HL-60 (cell line): ENCODE measurements around the gene CTRB1.
"Not testable (repeated sequence)": the region's sequence is repeated elsewhere in the genome, so short reads cannot be mapped to it uniquely, and the experiment has no call there.

Source experiments
- POLR2AphosphoS5 ChIP-seq: IDR thresholded peaks from 2 replicates; pipeline ENCODE4 v1.6.1; 2012; ENCODE audit warnings: low read depth
- TF ChIP-seq, protein P1 (sequence below): IDR thresholded peaks from one replicate; pipeline ENCODE4 v1.5.1; 2011; ENCODE audit warnings: low read length, control low read depth, inconsistent platforms; ENCODE audit not compliant: insufficient read depth

GRCh38 chr16:75269358-75269757 lies 50.6 kb downstream of the CTRB1 start:
- TF ChIP-seq, protein P1, sequence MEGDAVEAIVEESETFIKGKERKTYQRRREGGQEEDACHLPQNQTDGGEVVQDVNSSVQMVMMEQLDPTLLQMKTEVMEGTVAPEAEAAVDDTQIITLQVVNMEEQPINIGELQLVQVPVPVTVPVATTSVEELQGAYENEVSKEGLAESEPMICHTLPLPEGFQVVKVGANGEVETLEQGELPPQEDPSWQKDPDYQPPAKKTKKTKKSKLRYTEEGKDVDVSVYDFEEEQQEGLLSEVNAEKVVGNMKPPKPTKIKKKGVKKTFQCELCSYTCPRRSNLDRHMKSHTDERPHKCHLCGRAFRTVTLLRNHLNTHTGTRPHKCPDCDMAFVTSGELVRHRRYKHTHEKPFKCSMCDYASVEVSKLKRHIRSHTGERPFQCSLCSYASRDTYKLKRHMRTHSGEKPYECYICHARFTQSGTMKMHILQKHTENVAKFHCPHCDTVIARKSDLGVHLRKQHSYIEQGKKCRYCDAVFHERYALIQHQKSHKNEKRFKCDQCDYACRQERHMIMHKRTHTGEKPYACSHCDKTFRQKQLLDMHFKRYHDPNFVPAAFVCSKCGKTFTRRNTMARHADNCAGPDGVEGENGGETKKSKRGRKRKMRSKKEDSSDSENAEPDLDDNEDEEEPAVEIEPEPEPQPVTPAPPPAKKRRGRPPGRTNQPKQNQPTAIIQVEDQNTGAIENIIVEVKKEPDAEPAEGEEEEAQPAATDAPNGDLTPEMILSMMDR = not testable (repeated sequence)
- not testable (repeated sequence) for TF ChIP-seq POLR2AphosphoS5
